CD4-positive, alpha-beta T cell treated with Interleukin-4 for 4 hours (primary cell): ENCODE data around the gene SORD.
A peak's percentile ranks its signal among the peaks of the same experiment; 100 is the strongest.

Experiments used
- DNase-seq: peaks from one replicate; pipeline ENCODE4 v3.0.0-alpha.2; 2020

Gene SORD

DNA sequence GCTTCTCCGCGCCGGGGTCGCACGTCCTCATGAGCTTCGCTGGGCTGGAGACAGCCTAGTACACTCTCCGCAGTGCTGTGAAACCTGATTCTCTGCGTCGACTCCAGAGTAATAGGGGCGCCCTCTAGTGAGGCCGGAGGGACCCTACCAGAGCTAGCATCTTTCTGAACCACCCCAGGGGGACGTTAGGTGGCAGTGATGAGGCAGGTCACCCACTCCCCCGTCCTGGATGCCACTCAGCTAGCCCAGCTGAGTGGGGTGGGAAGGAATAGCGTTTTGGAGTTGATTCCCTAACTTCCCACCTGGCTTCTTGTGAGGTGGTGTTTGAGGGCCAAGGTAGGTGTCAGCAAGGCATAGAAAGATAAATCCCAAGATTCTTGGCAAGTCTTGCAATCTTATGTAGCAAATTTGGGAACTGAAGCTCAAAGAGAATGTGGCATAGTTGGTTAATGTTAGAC is 95.2 kb downstream of the SORD start:
- DNase-seq: peak; percentile 80

DNA sequence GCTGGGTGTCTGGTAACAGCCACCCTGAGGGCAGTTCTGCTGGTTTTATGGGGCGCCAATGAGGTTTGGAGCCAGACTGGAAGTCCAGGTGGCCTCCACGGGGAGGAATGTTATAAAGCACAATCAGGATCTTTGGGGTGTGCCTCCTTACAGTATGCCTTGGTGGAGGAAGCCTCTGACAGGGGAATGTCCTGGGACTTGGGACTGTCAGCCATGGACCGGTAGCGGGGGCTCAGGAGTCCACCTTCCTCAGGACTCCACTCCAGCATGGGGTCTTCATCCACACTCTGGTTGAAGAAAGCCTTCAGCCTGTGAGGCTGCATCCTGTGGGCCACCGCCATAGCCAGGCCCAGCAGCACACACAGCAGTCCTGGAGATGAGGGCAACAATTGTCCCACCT is 96.0 kb downstream of the SORD start:
- no peak for DNase-seq

DNA sequence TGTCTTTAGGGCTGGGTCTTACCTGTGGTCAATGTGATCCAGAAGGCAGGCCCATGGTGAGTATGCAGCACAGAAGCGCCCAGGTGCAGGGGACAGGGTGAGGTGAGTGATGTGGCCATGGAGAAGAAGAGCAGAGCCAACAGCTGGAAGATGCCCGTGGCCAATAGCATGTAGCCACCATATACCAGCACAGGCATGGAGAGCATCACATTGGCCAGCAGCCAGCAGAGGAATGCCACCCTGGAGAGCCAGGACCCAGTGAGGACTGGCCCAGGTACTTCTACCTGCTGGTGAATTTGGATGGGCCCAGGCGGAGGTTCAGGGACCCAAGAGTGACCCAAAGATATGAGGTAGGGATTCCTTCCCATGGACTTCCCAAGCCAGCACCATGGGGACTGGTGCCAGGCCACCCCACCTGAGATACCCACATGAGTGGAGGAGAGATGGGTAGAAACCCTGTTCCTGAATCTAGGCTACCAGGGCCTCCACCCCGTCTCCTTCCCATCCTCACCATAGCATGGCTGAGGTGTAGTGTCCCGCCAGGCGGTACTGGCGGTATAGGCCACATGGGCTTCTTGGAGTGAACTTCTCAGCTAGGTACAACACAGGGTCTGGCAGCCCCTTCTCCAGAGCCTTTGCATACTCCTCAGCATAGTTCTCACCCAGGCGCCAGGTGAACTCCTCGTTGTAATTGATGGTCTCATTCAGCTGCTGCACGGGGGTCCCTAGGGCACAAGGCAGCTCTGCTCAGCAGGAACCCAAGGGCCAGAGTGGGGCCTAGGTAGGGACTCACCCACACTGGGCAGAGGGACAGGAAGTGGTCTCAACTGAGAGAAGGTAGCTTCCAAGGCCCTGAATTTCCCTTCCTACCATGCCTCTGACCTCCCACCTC is 97.3 kb downstream of the SORD start:
- no peak for DNase-seq

DNA sequence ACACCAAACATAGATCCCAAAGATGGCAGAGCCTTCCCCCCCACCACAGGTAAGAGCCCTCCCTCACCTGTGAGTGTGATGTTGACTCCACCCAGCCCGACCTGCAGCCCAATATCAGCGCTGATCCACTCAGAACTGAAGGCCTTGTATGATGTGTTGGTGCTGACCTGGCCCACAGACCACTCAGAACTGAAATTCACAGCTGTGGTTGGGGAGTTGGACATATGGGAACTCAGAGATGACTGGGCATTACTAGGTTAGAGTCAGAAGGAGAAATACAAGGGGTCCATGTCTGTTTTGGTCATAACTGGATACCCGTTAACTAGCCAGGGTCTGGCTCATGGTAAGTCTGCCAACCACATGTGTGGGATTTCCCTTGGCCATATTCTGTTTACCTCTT is 98.0 kb downstream of the SORD start:
- DNase-seq: no peak

DNA sequence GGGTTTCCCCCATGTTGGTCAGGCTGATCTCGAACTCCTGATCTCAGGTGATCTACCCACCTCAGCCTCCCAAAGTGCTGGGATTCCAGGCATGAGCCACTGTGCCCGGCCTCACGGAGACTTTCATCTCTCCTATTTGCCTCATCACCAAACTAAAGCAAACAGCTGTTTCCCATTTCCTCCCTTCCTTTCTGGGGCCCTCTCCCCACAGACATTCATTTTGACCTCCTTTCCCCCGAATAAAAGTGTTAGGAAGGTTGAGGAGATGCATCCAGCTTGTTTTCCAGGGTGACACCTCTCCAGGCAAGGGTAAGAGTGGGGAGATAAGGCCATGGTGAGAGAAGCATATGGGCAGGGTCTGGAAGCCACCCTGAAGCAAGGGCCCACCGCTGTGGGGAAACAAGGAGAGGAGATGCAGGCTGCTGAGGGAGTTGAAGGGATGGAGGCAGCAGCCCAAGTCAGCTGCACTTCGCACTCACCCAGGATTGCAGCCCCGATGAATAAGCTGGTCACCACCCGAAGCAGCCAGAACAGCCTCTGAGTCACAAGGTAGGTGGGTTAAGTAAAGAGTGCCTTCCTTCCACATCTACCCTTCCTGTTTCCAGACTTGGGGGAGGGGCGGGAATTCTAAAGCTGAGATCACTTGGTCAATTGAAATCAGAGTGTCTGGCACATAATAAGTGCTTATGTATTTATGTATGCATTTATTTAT is 98.9 kb downstream of the SORD start:
- DNase-seq: no peak

DNA sequence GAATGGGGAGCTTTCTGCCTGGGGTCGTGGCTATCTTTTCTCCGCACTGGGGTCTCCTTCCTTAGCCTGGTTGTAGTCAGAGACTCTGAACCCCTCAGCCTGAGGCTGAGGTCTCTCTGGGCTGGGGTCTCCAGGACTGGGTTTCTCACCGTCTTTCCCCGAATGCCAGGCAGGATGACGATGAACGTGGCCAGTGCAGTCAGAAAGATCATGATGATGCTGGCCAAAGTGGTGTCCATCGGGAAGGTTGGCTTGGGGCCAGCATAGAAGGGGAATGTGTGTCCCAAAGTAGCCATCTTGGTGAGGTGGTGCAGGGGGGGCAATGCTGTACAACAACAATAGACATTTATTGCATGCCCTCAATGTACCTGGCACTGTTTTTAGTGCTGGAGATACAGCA is 99.7 kb downstream of the SORD start:
- DNase-seq: no peak

DNA sequence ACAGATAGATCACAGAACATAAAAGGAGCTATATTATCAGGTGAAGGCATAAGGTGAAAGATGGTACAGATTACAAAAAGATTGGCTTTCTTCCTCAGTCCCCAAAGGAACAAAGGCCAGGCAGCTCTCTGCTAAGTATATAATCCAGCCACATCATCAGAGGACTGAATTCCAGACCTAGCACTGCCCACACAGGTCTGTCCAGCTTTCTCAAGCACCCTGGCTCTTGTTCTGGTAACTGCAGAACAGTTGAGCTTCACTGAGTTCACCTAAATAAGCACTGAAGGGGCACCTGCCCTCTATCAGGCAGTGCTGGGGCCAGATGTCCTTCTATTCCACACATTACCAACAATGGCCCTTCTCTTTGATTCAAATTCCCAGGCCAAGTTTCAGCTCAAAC is 100.4 kb downstream of the SORD start:
- no peak for DNase-seq

DNA sequence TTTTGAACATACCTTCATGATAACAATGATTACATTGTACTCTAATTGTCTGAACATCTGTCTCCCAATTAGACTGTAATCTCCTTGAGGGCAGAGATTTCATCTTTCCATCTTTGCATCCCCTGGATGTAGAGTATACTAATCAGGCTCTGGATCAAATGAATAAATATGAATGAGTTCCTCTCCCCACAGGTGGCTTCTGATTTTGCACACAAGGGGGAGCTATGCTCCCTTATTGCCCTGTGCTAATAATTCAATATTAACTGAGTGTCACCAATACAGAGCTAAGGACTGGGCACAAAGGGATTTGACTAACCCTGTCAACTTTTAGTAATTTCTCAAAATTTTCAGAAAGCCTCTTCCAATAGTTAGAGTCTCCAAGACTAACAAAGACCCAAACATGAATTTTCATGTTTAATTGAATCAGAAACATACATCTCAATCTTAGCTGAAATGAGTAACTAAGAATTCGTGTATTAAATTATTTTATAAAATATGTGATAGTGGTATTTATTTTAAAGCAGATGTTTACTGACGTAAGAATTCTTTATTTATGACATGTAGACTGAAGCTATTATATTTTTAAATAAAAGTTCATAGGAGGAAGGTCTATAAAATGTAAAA is 103.7 kb downstream of the SORD start:
- peak; percentile 55 for DNase-seq
